Measurements from ENCODE around the gene TYW1B. TPM values are rescaled to one million over a fixed set of nuclear protein-coding genes. Genes with fewer than 3 reads are reported as not detected.
"Not testable (repeated sequence)": the region's sequence is repeated elsewhere in the genome, so short reads cannot be mapped to it uniquely, and the experiment has no call there.

TYW1B gene
- polyA plus RNA-seq, 3 donors: 0.17 to 2.9 (median 0.31) TPM

- intact Hi-C loops (cut with micrococcal nuclease); H3K27ac Mint-ChIP-seq; H3K27me3 Mint-ChIP-seq (ENCODE audit: low read depth in 3 of 3); H3K4me2 ChIP-seq (replicated peaks; ENCODE audit: extremely low read depth, low read length, poor library complexity, severe bottlenecking); H3K27ac ChIP-seq (ENCODE audit: low read depth in 1 of 2, low read length in 2 of 2); H3K9ac ChIP-seq (ENCODE audit: insufficient read depth, low read length, poor library complexity, severe bottlenecking); DNase-seq; H3K4me1 ChIP-seq (ENCODE audit: control insufficient read depth in 1 of 2, insufficient read depth in 2 of 2, low read length in 2 of 2); H4K20me1 ChIP-seq (ENCODE audit: insufficient read depth, low read length); H3K36me3 ChIP-seq (replicated peaks in 1 of 2; ENCODE audit: control insufficient read depth in 1 of 2, insufficient read depth in 2 of 2, low read length in 2 of 2); H3K4me1 Mint-ChIP-seq; H2AFZ ChIP-seq (ENCODE audit: insufficient read depth, low read depth, low read length, poor library complexity, severe bottlenecking); H3K4me3 ChIP-seq (replicated peaks in 1 of 3; ENCODE audit: low read depth in 2 of 3, low read length in 3 of 3); H3K27me3 ChIP-seq (ENCODE audit: control insufficient read depth in 2 of 2, insufficient read depth in 2 of 2, low read length in 2 of 2); H3K36me3 Mint-ChIP-seq; H3K79me2 ChIP-seq (ENCODE audit: insufficient read depth, low read length); H3K4me3 Mint-ChIP-seq: not testable (repeated sequence)
- peaks cover 7 to 36% (median 26%) of the 10 kb centered on the region in 7 donors for H3K9me3 Mint-ChIP-seq
- whole genome bisulfite sequencing (ENCODE audit: insufficient coverage): no CpG with 5 or more reads among the region's 6 CpGs
- peaks cover 0 to 10% of the 10 kb centered on the region in 2 donors for H3K9me3 ChIP-seq (replicated peaks in 1 of 2; ENCODE audit: control insufficient read depth in 1 of 2, insufficient read depth in 1 of 2, low read length in 2 of 2)
These were observed 272.8 kb downstream of the TYW1B start for GRCh38 chr7:72555238-72555637.

GRCh38 chr7:72554401-72554800 is 273.6 kb downstream of the TYW1B start:
- H3K36me3 ChIP-seq (replicated peaks in 1 of 2; ENCODE audit: control insufficient read depth in 1 of 2, insufficient read depth in 2 of 2, low read length in 2 of 2); H3K4me3 Mint-ChIP-seq; H3K27me3 Mint-ChIP-seq (ENCODE audit: low read depth in 3 of 3); H3K36me3 Mint-ChIP-seq; DNase-seq; H2AFZ ChIP-seq (ENCODE audit: insufficient read depth, low read depth, low read length, poor library complexity, severe bottlenecking); H3K79me2 ChIP-seq (ENCODE audit: insufficient read depth, low read length); H3K4me1 Mint-ChIP-seq; intact Hi-C loops (cut with micrococcal nuclease); H3K9me3 ChIP-seq (replicated peaks in 1 of 2; ENCODE audit: control insufficient read depth in 1 of 2, insufficient read depth in 1 of 2, low read length in 2 of 2); H3K4me3 ChIP-seq (replicated peaks in 1 of 3; ENCODE audit: low read depth in 2 of 3, low read length in 3 of 3); H3K9ac ChIP-seq (ENCODE audit: insufficient read depth, low read length, poor library complexity, severe bottlenecking); H3K4me1 ChIP-seq (ENCODE audit: control insufficient read depth in 1 of 2, insufficient read depth in 2 of 2, low read length in 2 of 2); H3K27ac ChIP-seq (ENCODE audit: low read depth in 1 of 2, low read length in 2 of 2); H4K20me1 ChIP-seq (ENCODE audit: insufficient read depth, low read length); H3K27me3 ChIP-seq (ENCODE audit: control insufficient read depth in 2 of 2, insufficient read depth in 2 of 2, low read length in 2 of 2); H3K4me2 ChIP-seq (replicated peaks; ENCODE audit: extremely low read depth, low read length, poor library complexity, severe bottlenecking): not testable (repeated sequence)
- H3K9me3 Mint-ChIP-seq: peaks cover 5 to 42% (median 27%) of the 10 kb centered on the region in 7 donors
- WGBS (ENCODE audit: insufficient coverage): 80% methylated on average over 1 of the region's 5 CpGs
- peak overlapping the region in 1 of 7 donors; percentile 13 for H3K27ac Mint-ChIP-seq

- H3K4me1 Mint-ChIP-seq; H4K20me1 ChIP-seq (ENCODE audit: insufficient read depth, low read length); H3K36me3 Mint-ChIP-seq; intact Hi-C loops (cut with micrococcal nuclease); H3K27ac Mint-ChIP-seq; H3K9me3 ChIP-seq (replicated peaks in 1 of 2; ENCODE audit: control insufficient read depth in 1 of 2, insufficient read depth in 1 of 2, low read length in 2 of 2); H3K4me3 Mint-ChIP-seq; H3K27me3 Mint-ChIP-seq (ENCODE audit: low read depth in 3 of 3); H3K4me2 ChIP-seq (replicated peaks; ENCODE audit: extremely low read depth, low read length, poor library complexity, severe bottlenecking); H3K4me3 ChIP-seq (replicated peaks in 1 of 3; ENCODE audit: low read depth in 2 of 3, low read length in 3 of 3); H3K9ac ChIP-seq (ENCODE audit: insufficient read depth, low read length, poor library complexity, severe bottlenecking); H3K27ac ChIP-seq (ENCODE audit: low read depth in 1 of 2, low read length in 2 of 2); H3K79me2 ChIP-seq (ENCODE audit: insufficient read depth, low read length); H3K4me1 ChIP-seq (ENCODE audit: control insufficient read depth in 1 of 2, insufficient read depth in 2 of 2, low read length in 2 of 2); DNase-seq; H3K27me3 ChIP-seq (ENCODE audit: control insufficient read depth in 2 of 2, insufficient read depth in 2 of 2, low read length in 2 of 2); H2AFZ ChIP-seq (ENCODE audit: insufficient read depth, low read depth, low read length, poor library complexity, severe bottlenecking); H3K36me3 ChIP-seq (replicated peaks in 1 of 2; ENCODE audit: control insufficient read depth in 1 of 2, insufficient read depth in 2 of 2, low read length in 2 of 2): not testable (repeated sequence)
- H3K9me3 Mint-ChIP-seq: peaks cover 3 to 29% (median 15%) of the 10 kb centered on the region in 7 donors
These were observed 277.5 kb downstream of the TYW1B start for GRCh38 chr7:72550454-72550853.

GRCh38 chr7:72546586-72547237 is 281.3 kb downstream of the TYW1B start:
- H3K79me2 ChIP-seq (ENCODE audit: insufficient read depth, low read length); H3K4me3 Mint-ChIP-seq; H3K36me3 ChIP-seq (replicated peaks in 1 of 2; ENCODE audit: control insufficient read depth in 1 of 2, insufficient read depth in 2 of 2, low read length in 2 of 2); H3K27me3 Mint-ChIP-seq (ENCODE audit: low read depth in 3 of 3); H3K27me3 ChIP-seq (ENCODE audit: control insufficient read depth in 2 of 2, insufficient read depth in 2 of 2, low read length in 2 of 2); H3K4me1 Mint-ChIP-seq; H3K9ac ChIP-seq (ENCODE audit: insufficient read depth, low read length, poor library complexity, severe bottlenecking); H2AFZ ChIP-seq (ENCODE audit: insufficient read depth, low read depth, low read length, poor library complexity, severe bottlenecking); H4K20me1 ChIP-seq (ENCODE audit: insufficient read depth, low read length); H3K27ac ChIP-seq (ENCODE audit: low read depth in 1 of 2, low read length in 2 of 2); H3K36me3 Mint-ChIP-seq; H3K4me2 ChIP-seq (replicated peaks; ENCODE audit: extremely low read depth, low read length, poor library complexity, severe bottlenecking); H3K9me3 ChIP-seq (replicated peaks in 1 of 2; ENCODE audit: control insufficient read depth in 1 of 2, insufficient read depth in 1 of 2, low read length in 2 of 2); H3K4me3 ChIP-seq (replicated peaks in 1 of 3; ENCODE audit: low read depth in 2 of 3, low read length in 3 of 3); DNase-seq; H3K4me1 ChIP-seq (ENCODE audit: control insufficient read depth in 1 of 2, insufficient read depth in 2 of 2, low read length in 2 of 2); intact Hi-C loops (cut with micrococcal nuclease): not testable (repeated sequence)
- Mint-ChIP-seq H3K9me3 (peaks cover 0 to 17% (median 6%) of the 10 kb centered on the region in 7 donors), H3K27ac (peak overlapping the region in 1 of 7 donors; percentile 51)
- WGBS (ENCODE audit: insufficient coverage): no CpG with 5 or more reads among the region's 9 CpGs
